Suprapubic skin (tissue), 4 donors: ENCODE results near the gene PTPN14.

Experiments used
- EP300 ChIP-seq: sonication (generic); formaldehyde crosslinking; IDR thresholded peaks from one replicate; pipeline ENCODE4 v1.6.1; 2017; ENCODE audit warnings: antibody characterized with exemption
- POLR2A ChIP-seq, 2 donors: fragments of 450-650 bp; IDR thresholded peaks; one replicate each; pipeline ENCODE4 v1.6.1; 2017; ENCODE audit warnings: antibody characterized with exemption in 2 of 2, mild to moderate bottlenecking in 2 of 2, moderate library complexity in 2 of 2
- POLR2AphosphoS5 ChIP-seq, 3 donors: sonication (generic); formaldehyde crosslinking; IDR thresholded peaks; one replicate each; pipeline ENCODE4 v1.6.1; 2017; ENCODE audit warnings: antibody characterized with exemption in 3 of 3
- TF ChIP-seq, protein P1 (sequence below), 2 donors: fragments of 200-600 bp in 1 of 2; fragments of 450-650 bp in 1 of 2; sonication (generic) in 1 of 2; IDR thresholded peaks; one replicate each; pipeline ENCODE4 v1.5.1; 2016 to 2019; ENCODE audit warnings: antibody characterized with exemption in 2 of 2, mild to moderate bottlenecking in 1 of 2, moderate library complexity in 1 of 2

DNA sequence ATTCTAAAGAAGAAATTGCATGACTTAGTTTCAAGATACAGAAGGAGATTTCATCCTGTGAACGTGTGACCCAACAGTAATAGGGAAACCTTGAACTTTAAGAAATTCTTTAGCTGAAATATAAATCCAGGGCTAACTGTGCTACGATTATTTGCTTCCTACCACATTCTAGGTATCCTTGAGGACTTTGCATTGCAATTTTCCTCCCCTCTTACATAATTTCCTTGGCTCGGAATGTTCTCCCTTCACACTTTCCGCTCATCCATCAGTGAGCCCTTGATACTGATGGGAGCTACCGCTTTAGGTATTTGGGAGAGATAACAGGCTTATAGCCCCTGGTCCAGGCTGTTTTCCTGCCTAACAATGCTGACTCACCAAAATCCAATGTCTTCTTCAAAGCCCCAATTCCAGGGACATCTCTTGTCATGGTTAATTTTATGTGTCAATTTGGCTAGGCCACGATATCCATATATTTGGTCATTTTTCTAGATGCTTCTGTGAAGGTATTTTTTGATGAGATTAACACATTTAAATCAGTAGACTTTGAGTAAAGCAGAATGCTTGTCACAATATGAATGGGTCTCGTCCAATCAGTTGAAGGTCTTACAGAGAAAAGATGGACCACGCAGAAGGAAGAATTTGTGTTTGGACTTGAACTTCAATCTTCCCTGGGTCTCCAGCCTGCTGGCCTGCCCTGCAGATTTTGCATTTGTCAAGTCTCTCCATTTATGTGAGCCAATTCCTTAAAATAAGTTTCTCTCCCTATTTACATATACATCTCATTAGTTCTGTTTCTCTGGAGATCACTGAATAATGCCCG, 121.2 kb downstream of the PTPN14 start:
- TF ChIP-seq POLR2A (IDR thresholded peaks at IDR 0.05) = no peak
- TF ChIP-seq, protein P1, sequence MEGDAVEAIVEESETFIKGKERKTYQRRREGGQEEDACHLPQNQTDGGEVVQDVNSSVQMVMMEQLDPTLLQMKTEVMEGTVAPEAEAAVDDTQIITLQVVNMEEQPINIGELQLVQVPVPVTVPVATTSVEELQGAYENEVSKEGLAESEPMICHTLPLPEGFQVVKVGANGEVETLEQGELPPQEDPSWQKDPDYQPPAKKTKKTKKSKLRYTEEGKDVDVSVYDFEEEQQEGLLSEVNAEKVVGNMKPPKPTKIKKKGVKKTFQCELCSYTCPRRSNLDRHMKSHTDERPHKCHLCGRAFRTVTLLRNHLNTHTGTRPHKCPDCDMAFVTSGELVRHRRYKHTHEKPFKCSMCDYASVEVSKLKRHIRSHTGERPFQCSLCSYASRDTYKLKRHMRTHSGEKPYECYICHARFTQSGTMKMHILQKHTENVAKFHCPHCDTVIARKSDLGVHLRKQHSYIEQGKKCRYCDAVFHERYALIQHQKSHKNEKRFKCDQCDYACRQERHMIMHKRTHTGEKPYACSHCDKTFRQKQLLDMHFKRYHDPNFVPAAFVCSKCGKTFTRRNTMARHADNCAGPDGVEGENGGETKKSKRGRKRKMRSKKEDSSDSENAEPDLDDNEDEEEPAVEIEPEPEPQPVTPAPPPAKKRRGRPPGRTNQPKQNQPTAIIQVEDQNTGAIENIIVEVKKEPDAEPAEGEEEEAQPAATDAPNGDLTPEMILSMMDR (IDR thresholded peaks at IDR 0.05) = no peak
- TF ChIP-seq EP300 = no peak
- no peak for TF ChIP-seq POLR2AphosphoS5 (IDR thresholded peaks at IDR 0.05)
